Measurements from ENCODE around the gene CASP8AP2. TPM values are rescaled to one million over a fixed set of nuclear protein-coding genes. Genes with fewer than 3 reads are reported as not detected.

CASP8AP2 gene
- total and polyA plus RNA-seq, 2 donors (not counting 3 experiments of a cell fraction or from before 2014, with no cell fraction given) = 4.7 to 22.0 TPM

DNA sequence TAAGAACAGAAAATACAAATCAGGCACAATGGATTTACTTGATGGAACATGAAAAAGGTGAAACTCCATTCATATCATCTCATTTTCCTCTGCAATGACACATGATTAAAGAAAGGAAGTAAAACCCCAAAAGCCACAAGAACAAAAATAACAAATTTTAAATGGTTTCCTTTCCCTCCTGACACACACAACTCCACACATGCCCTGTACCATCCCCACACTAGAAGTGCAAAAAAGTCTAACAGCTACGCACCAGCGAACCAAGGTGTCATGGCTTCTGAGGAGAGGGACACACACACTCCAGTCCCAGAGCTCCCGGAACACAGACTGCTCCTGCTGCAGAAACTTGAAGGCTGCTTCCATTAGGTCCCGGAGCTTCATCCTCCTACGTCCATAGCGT, 35.4 kb upstream of the CASP8AP2 start:
- Histone ChIP-seq H3K4me3 (replicated peaks in 1 of 3; ENCODE audit: insufficient read depth in 1 of 3, low read depth in 1 of 3, low read length in 3 of 3) (no peak overlapping the region), H3K4me1 (ENCODE audit: control insufficient read depth, extremely low read depth, insufficient read depth, low read length) (no peaks in the 10 kb centered on the region), H3K27me3 (ENCODE audit: control insufficient read depth in 2 of 2, insufficient read depth in 2 of 2, low read length in 2 of 2) (no peaks in the 10 kb centered on the region), H2AFZ (ENCODE audit: low read depth, low read length) (no peak overlapping the region), H3K9ac (replicated peaks; ENCODE audit: extremely low read depth, insufficient read depth, low read length) (no peak overlapping the region), H4K20me1 (replicated peaks; ENCODE audit: control insufficient read depth, extremely low read depth, insufficient read depth, low read length) (no peaks in the 10 kb centered on the region), H3K9me3 (replicated peaks; ENCODE audit: control insufficient read depth, insufficient read depth, low read length) (no peaks in the 10 kb centered on the region), H3K27ac (ENCODE audit: insufficient read depth, low read depth, low read length) (no peak overlapping the region), H3K9me1 (replicated peaks; ENCODE audit: control insufficient read depth, extremely low read depth, insufficient read depth, low read length) (no peaks in the 10 kb centered on the region), H3K4me2 (ENCODE audit: insufficient read depth, low read length) (no peak overlapping the region), H3K79me2 (ENCODE audit: control insufficient read depth, insufficient read depth, low read length) (peaks cover 4% of the 10 kb centered on the region), H3K36me3 (ENCODE audit: control insufficient read depth in 2 of 2, extremely low read depth in 1 of 2, insufficient read depth in 2 of 2, low read length in 2 of 2) (peaks cover 6% of the 10 kb centered on the region in 2 experiments)
- dilution Hi-C loops (cut with MboI; ENCODE audit: extremely low pct_ligation_motif_present, low sequenced_read_pairs) = no loop called here
- DNase-seq (ENCODE audit: low read depth, low spot score) (no peak), FAIRE-seq (no peak)
- BruUV-seq (replicated peaks) = no TSS peak
- TF ChIP-seq, protein P1, sequence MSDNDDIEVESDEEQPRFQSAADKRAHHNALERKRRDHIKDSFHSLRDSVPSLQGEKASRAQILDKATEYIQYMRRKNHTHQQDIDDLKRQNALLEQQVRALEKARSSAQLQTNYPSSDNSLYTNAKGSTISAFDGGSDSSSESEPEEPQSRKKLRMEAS (IDR thresholded peaks at IDR 0.05; ENCODE audit: insufficient read depth, insufficient read length) = no peak
- TF ChIP-seq MYC (IDR thresholded peaks at IDR 0.05; ENCODE audit: low read depth, low read length) (no peak), JUN (IDR thresholded peaks at IDR 0.05; ENCODE audit: borderline replicate concordance, insufficient read depth, insufficient read length, low read depth) (no peak), EZH2 (IDR thresholded peaks at IDR 0.05; ENCODE audit: borderline replicate concordance, low read depth, low read length, severe bottlenecking) (no peak), FOS (IDR thresholded peaks at IDR 0.05; ENCODE audit: borderline replicate concordance, insufficient read depth, low read length) (no peak), POLR2AphosphoS5 (IDR thresholded peaks at IDR 0.05; ENCODE audit: insufficient read depth, low read depth, low read length) (no peak), POLR2A (IDR thresholded peaks at IDR 0.05; ENCODE audit: low read depth, low read length) (no peak), GATA2 (IDR thresholded peaks at IDR 0.05; ENCODE audit: insufficient read depth, insufficient read length, low read depth, low read length) (no peak)
- TF ChIP-seq, protein P2, sequence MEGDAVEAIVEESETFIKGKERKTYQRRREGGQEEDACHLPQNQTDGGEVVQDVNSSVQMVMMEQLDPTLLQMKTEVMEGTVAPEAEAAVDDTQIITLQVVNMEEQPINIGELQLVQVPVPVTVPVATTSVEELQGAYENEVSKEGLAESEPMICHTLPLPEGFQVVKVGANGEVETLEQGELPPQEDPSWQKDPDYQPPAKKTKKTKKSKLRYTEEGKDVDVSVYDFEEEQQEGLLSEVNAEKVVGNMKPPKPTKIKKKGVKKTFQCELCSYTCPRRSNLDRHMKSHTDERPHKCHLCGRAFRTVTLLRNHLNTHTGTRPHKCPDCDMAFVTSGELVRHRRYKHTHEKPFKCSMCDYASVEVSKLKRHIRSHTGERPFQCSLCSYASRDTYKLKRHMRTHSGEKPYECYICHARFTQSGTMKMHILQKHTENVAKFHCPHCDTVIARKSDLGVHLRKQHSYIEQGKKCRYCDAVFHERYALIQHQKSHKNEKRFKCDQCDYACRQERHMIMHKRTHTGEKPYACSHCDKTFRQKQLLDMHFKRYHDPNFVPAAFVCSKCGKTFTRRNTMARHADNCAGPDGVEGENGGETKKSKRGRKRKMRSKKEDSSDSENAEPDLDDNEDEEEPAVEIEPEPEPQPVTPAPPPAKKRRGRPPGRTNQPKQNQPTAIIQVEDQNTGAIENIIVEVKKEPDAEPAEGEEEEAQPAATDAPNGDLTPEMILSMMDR (IDR thresholded peaks at IDR 0.05; ENCODE audit: extremely low read depth in 1 of 2, insufficient read depth in 1 of 2, low read depth in 1 of 2, low read length in 2 of 2) = no peak
- intact Hi-C loops (cut with micrococcal nuclease) = no loop called here
- ChIA-PET POLR2A (no interaction called here), CTCF (interaction anchor here (1.1 kb wide), 1 partner anchor 685 kb away, joined by 3 read pairs; no protein-coding TSS in a partner anchor)
